DMS153 treated with DMSO at 0.1 percent for 48 hours (cell line): ENCODE results near the gene PIANP.

Experiments
- DNase-seq: peaks from one replicate; lab custom pipeline; 2025; ENCODE audit not compliant: unreplicated experiment; lab: John Stamatoyannopoulos, UW

PIANP gene

GRCh38 chr12:6672143-6672542, 28.5 kb downstream of the PIANP start:
- DNase-seq = no peak

DNA sequence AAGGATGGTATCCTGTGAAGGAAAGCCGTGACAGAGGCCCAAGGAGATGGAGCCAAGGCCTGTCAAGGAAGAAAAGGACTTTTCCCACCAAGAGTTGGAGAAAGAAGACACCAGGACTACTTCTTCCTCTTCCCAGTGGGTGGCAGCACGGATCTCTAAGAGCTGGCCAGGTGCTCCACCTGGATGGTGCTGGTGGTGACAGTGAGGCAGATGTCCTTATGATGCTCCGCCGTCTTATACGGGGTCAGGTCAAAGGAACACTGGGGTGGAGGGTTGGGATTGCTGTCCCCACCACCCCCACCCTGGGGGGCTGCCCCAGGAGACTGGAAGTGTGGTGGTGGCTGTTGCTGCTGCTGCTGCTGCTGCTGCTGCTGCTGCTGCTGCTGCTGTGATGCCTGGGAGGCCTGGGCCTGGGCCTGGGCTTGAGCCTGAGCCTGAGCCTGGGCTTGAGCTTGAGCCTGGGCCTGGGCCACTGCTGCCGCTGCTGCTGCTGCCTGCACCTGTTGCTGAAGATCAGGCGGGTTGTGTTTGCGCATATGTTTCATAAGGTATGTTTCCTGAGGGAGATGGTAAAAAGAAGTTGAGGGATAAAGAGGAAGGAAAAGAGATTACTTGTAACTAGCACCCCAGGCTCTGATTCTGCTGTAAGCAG, 32.9 kb downstream of the PIANP start:
- DNase-seq = no peak

DNA sequence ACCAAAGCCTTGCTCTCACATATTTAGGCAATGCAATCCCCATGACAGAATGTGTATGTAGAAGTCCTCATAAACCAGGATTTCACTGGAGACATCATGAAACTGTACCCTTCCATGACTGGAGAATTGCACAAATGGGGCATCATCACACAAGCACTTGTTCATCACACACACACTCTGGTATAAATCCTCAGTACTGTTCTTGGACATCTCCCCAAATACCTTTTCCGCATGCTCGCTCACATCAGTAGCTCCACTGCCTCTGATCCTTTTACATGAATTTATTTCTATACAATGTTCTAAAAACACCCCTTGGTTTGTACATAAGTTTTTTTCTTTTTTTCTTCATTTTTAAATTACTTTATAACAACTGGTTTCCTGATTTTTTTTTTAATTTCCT, 34.4 kb downstream of the PIANP start:
- DNase-seq = no peak

- no peak for DNase-seq
These were observed 35.7 kb downstream of the PIANP start for GRCh38 chr12:6664902-6665301.

- DNase-seq = peak; percentile 97
These were observed 37.5 kb downstream of the PIANP start, which contains the start of gene ING4 for GRCh38 chr12:6662906-6663742. TSS of gene ING4 (minus strand) at chr12:6663119. CDS start at chr12:6663101, 18 bp downstream.

DNA sequence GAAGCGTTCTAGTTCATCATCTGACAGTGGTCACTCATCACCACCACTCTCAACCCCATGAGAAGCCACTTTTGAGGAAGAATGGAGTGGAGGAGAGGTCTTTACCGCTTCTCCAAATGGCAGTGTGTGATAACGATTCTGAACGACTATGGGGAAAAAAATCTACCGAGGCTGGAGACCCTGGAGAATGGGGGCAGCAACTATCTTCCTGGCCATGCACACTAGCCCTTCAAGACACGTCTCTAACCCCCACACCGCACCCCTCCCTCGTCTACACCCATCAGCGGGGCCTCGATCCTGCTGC, 38.1 kb downstream of the PIANP start:
- DNase-seq = no peak

- DNase-seq = no peak
These were observed 46.6 kb downstream of the PIANP start for GRCh38 chr12:6653987-6654386.

GRCh38 chr12:6653342-6653741, 47.3 kb downstream of the PIANP start:
- DNase-seq = no peak

- DNase-seq = no peak
These were observed 48.2 kb downstream of the PIANP start for GRCh38 chr12:6652391-6652790.

DNA sequence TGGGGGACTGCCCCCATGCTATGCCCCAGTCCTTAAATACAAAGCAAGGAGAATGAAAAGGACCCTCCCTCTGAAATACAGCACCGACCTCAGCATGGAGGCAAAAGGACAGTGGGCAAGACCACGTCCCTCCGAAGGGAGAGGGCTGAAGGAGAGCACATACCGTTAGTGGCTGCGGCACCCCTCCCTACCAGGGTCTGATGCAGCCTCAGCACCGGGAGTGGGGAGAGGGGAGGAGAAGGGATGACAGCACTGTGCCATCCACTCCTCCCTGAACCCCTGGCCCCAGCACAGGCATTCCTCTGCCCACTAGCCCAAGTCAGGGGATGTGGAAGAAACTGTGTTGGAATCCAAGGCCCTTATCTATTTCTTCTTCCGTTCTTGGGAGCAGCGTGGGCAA, 49.8 kb downstream of the PIANP start:
- DNase-seq = no peak

DNA sequence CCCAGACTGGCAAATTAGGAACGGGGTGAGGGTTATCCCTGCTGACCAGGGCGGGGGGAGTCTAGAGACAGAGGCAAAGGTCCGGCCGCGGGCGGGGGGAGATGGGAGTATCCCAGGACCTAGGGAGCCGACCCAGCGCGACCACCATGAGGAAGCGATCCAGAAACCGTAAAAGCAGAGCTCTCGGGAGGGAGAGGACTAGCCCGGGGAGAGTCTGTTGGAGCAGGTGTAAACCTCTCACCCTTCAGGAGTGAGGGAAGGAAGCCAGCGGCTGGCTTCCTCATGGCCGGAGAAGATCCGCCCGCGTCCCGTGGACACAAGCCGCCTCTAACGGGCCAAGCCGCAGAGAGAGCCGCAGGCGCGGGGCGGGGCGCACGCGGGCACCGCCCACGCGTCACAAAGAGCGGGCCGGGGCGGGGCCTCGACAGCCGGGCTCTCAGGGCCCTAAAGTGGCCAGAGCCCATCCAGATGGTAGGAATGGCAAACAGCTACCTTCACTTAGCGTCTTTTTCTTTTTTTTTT, 53.5 kb downstream of the PIANP start, which contains the start of gene ACRBP:
Gene ACRBP, minus strand, starts transcription at position 350 of the 522 bp plus-strand sequence. Its CDS starts 66 bp downstream, at position 284.
- DNase-seq = no peak

- no peak for DNase-seq
These were observed 54.1 kb downstream of the PIANP start for GRCh38 chr12:6646276-6647082.

- DNase-seq = no peak
These were observed 55.7 kb downstream of the PIANP start for GRCh38 chr12:6644903-6645302.

GRCh38 chr12:6644257-6644596, 56.4 kb downstream of the PIANP start:
- DNase-seq = no peak
